ENCODE measurements around the gene SMCO2. TPM values are rescaled to one million over a fixed set of nuclear protein-coding genes. Genes with fewer than 3 reads are reported as not detected.
A peak's percentile ranks its signal among the peaks of the same experiment; 100 is the strongest.

Gene SMCO2
- total and polyA plus RNA-seq, 4 experiments from 2014 or later: not detected

DNA sequence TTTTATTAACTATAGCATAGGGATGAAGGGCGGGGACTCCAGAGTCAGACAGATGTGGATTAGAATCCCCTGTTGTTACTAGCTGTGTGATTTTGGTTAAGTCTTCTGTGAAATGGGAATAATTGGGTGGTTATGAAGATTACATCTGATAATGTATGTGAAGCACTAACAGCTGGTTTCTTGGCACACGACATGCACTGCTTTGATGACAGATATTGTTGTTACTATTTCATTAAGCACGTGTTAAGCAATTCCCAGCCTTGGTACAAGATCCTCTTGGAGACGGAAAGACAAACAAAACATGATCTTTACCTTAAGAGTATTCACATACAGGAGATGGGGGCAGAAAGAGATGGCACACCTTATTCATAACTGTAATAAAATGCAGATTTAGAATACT is 85.4 kb downstream of the SMCO2 start:
- Mint-ChIP-seq H3K36me3 (no peaks in the 10 kb centered on the region), H3K4me1 (peaks cover 14 to 20% (median 17%) of the 10 kb centered on the region in 4 donors), H3K9me3 (no peaks in the 10 kb centered on the region), H3K27ac (no peak overlapping the region), H3K27me3 (no peaks in the 10 kb centered on the region), H3K4me3 (no peak overlapping the region)
- POLR2A ChIA-PET (ENCODE audit: partially characterized antibody): no interaction called here
- intact Hi-C loops (cut with micrococcal nuclease): no loop called here
- no peaks in the 10 kb centered on the region for H3K36me3 ChIP-seq (ENCODE audit: insufficient read depth, low read length)
- H3K27me3 ChIP-seq (ENCODE audit: insufficient read depth, low read length): no peaks in the 10 kb centered on the region
- DNase-seq: no peak
- peaks cover 14% of the 10 kb centered on the region for H3K4me1 ChIP-seq (ENCODE audit: insufficient read depth, low read length)
- no peak overlapping the region for H3K4me3 ChIP-seq (ENCODE audit: low read length in 2 of 2)
- H3K27ac ChIP-seq (ENCODE audit: low read depth, low read length): no peak overlapping the region
- H3K9me3 ChIP-seq (ENCODE audit: control insufficient read depth in 1 of 2, low read length in 2 of 2): no peaks in the 10 kb centered on the region
- CTCF ChIA-PET (ENCODE audit: partially characterized antibody): no interaction called here

DNA sequence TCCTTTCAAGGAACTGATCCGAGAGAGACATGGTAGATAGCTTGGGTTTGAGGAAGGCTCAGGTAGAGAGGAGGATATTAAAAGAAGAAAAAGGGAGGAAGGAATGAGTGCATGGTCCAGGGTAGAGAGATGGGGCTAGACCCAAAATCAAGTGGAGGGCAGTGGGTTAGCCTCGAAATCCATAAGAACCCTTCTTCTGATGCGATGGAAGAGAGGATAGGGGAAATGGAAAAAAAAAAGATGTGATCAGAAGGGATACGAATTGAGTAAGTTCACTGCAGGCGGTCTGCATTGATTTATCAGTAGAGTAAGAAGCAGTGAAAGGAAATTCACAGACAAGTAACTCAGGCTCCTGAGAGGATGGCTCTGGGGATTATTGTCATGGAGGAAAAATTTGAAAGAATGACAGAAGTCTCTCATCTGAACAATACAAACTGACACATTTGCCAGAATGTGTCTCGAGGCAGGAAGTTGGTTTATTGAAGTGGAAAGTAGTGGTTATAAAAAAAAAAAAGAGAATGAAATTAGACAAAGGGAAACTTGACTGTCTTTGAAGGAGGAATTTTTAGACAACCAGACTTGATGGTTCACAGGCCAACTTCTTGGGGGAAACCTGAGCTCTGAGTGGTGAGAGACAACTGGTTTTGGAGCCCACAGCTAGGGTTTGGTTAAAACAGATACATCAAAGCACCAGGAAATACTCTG is 87.7 kb downstream of the SMCO2 start:
- ChIA-PET CTCF (ENCODE audit: partially characterized antibody) (interaction anchor here (1.0 kb wide), 1 partner anchor 100 kb away, joined by 3 read pairs; no protein-coding TSS in a partner anchor), POLR2A (ENCODE audit: partially characterized antibody) (no interaction called here)
- Histone ChIP-seq H3K27ac (ENCODE audit: low read depth, low read length) (no peak overlapping the region), H3K9me3 (ENCODE audit: control insufficient read depth in 1 of 2, low read length in 2 of 2) (no peaks in the 10 kb centered on the region), H3K27me3 (ENCODE audit: insufficient read depth, low read length) (no peaks in the 10 kb centered on the region), H3K4me3 (ENCODE audit: low read length in 2 of 2) (no peak overlapping the region), H3K4me1 (ENCODE audit: insufficient read depth, low read length) (peaks cover 14% of the 10 kb centered on the region), H3K36me3 (ENCODE audit: insufficient read depth, low read length) (no peaks in the 10 kb centered on the region)
- intact Hi-C loops (cut with micrococcal nuclease): loop anchor here (1.0 kb wide), 1 partner anchor 10 kb away; the partner anchor contains the start of gene PPFIBP1
- H3K4me3 Mint-ChIP-seq: peak overlapping the region in 5 of 8 donors; percentile 5 to 45 (median 30)
- no peaks in the 10 kb centered on the region for H3K9me3 Mint-ChIP-seq
- H3K27ac Mint-ChIP-seq: peak overlapping the region in 5 of 7 donors; percentile 42 to 58 (median 45)
- peak in 3 of 5 donors; percentile 16 to 37 (median 29) for DNase-seq
- no peaks in the 10 kb centered on the region for H3K27me3 Mint-ChIP-seq
- H3K4me1 Mint-ChIP-seq: peaks cover 14 to 20% (median 17%) of the 10 kb centered on the region in 4 donors
- no peaks in the 10 kb centered on the region for H3K36me3 Mint-ChIP-seq

DNA sequence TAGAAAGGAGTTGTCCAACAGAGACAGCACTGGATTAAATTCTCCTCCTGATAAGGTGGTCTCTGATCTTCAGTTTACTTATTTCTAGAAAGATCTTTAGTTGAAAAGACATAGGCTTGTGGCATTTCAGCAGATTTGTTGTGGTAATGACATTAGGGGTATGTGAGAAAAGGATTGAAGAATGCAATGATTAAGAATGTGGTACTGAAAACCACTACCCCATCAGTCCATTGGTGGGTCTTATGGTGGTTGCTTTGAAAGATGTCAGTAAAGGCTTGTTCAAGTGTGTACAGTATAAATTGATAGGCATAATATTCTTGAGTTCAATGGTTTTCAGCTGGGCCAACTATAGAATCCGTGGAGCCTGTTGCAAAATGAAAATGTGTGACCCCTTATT is 88.2 kb downstream of the SMCO2 start:
- CTCF ChIA-PET (ENCODE audit: partially characterized antibody): interaction anchor here (1.0 kb wide), 1 partner anchor 101 kb away, joined by 3 read pairs; no protein-coding TSS in a partner anchor
- H3K4me1 Mint-ChIP-seq: peaks cover 14 to 20% (median 17%) of the 10 kb centered on the region in 4 donors
- no peak for DNase-seq
- H3K36me3 Mint-ChIP-seq: no peaks in the 10 kb centered on the region
- H3K27me3 Mint-ChIP-seq: no peaks in the 10 kb centered on the region
- H3K4me3 ChIP-seq (ENCODE audit: low read length in 2 of 2): no peak overlapping the region
- H3K27ac Mint-ChIP-seq: peak overlapping the region in 4 of 7 donors; percentile 37 to 58 (median 47)
- intact Hi-C loops (cut with micrococcal nuclease): loop anchor here (1.0 kb wide), 1 partner anchor 10 kb away; the partner anchor contains the start of gene PPFIBP1
- H3K36me3 ChIP-seq (ENCODE audit: insufficient read depth, low read length): no peaks in the 10 kb centered on the region
- no peaks in the 10 kb centered on the region for H3K27me3 ChIP-seq (ENCODE audit: insufficient read depth, low read length)
- peak overlapping the region in 3 of 8 donors; percentile 11 to 30 (median 12) for H3K4me3 Mint-ChIP-seq
- peaks cover 14% of the 10 kb centered on the region for H3K4me1 ChIP-seq (ENCODE audit: insufficient read depth, low read length)
- POLR2A ChIA-PET (ENCODE audit: partially characterized antibody): no interaction called here
- no peak overlapping the region for H3K27ac ChIP-seq (ENCODE audit: low read depth, low read length)
- H3K9me3 Mint-ChIP-seq: no peaks in the 10 kb centered on the region
- H3K9me3 ChIP-seq (ENCODE audit: control insufficient read depth in 1 of 2, low read length in 2 of 2): no peaks in the 10 kb centered on the region

- H3K4me1 ChIP-seq (ENCODE audit: insufficient read depth, low read length): peaks cover 14% of the 10 kb centered on the region
- H3K27me3 Mint-ChIP-seq: no peaks in the 10 kb centered on the region
- no peak for DNase-seq
- no peaks in the 10 kb centered on the region for H3K9me3 Mint-ChIP-seq
- ChIA-PET CTCF (ENCODE audit: partially characterized antibody) (interaction anchor here (1.0 kb wide), 1 partner anchor 101 kb away, joined by 3 read pairs; no protein-coding TSS in a partner anchor), POLR2A (ENCODE audit: partially characterized antibody) (no interaction called here)
- no peak overlapping the region for H3K4me3 Mint-ChIP-seq
- H3K36me3 Mint-ChIP-seq: no peaks in the 10 kb centered on the region
- intact Hi-C loops (cut with micrococcal nuclease): no loop called here
- no peak overlapping the region for H3K4me3 ChIP-seq (ENCODE audit: low read length in 2 of 2)
- H3K4me1 Mint-ChIP-seq: peaks cover 14 to 20% (median 17%) of the 10 kb centered on the region in 4 donors
- H3K36me3 ChIP-seq (ENCODE audit: insufficient read depth, low read length): no peaks in the 10 kb centered on the region
- no peak overlapping the region for H3K27ac Mint-ChIP-seq
- H3K27ac ChIP-seq (ENCODE audit: low read depth, low read length): no peak overlapping the region
- no peaks in the 10 kb centered on the region for H3K9me3 ChIP-seq (ENCODE audit: control insufficient read depth in 1 of 2, low read length in 2 of 2)
- H3K27me3 ChIP-seq (ENCODE audit: insufficient read depth, low read length): no peaks in the 10 kb centered on the region
Observed at GRCh38 chr12:27535318-27535717, 88.8 kb downstream of the SMCO2 start.

- Histone ChIP-seq H3K9me3 (ENCODE audit: control insufficient read depth in 1 of 2, low read length in 2 of 2) (no peaks in the 10 kb centered on the region), H3K27ac (ENCODE audit: low read depth, low read length) (no peak overlapping the region), H3K27me3 (ENCODE audit: insufficient read depth, low read length) (no peaks in the 10 kb centered on the region), H3K36me3 (ENCODE audit: insufficient read depth, low read length) (no peaks in the 10 kb centered on the region), H3K4me1 (ENCODE audit: insufficient read depth, low read length) (peaks cover 14% of the 10 kb centered on the region), H3K4me3 (ENCODE audit: low read length in 2 of 2) (no peak overlapping the region)
- H3K27ac Mint-ChIP-seq: no peak overlapping the region
- ChIA-PET CTCF (ENCODE audit: partially characterized antibody) (no interaction called here), POLR2A (ENCODE audit: partially characterized antibody) (no interaction called here)
- intact Hi-C loops (cut with micrococcal nuclease): no loop called here
- DNase-seq: no peak
- peaks cover 14 to 18% (median 17%) of the 10 kb centered on the region in 4 donors for H3K4me1 Mint-ChIP-seq
- no peak overlapping the region for H3K4me3 Mint-ChIP-seq
- H3K9me3 Mint-ChIP-seq: no peaks in the 10 kb centered on the region
- peaks cover 0 to 6% of the 10 kb centered on the region in 2 donors for H3K27me3 Mint-ChIP-seq
- no peaks in the 10 kb centered on the region for H3K36me3 Mint-ChIP-seq
Observed at GRCh38 chr12:27537855-27538675, 91.5 kb downstream of the SMCO2 start.

DNA sequence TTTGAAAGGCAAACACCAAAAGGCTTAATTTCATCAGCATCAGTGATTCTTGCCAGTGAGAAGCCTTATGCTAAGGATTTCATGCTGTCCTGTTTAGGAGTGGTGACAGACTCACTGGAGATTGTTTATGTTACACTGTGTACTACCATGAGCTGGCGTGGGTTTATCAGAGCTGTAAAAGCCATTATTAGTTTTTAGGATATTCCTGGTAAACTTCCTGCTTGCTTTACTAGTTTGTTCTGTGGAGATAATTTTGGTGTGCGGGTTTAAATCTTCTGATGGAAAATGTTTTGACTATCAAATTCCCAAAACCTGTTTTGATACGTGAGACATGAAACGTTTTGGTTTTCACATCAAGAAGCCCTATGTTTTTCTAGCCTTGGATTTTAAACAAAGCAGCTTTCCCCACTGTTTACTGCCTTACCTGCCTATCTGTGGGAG is 92.7 kb downstream of the SMCO2 start:
- CTCF ChIA-PET (ENCODE audit: partially characterized antibody): no interaction called here

More for the DNA sequence above, 92.7 kb downstream of the SMCO2 start:
- no peaks in the 10 kb centered on the region for H3K9me3 Mint-ChIP-seq
- H3K4me1 Mint-ChIP-seq: peaks cover 7 to 10% (median 8%) of the 10 kb centered on the region in 4 donors
- POLR2A ChIA-PET (ENCODE audit: partially characterized antibody): no interaction called here
- Histone ChIP-seq H3K27me3 (ENCODE audit: insufficient read depth, low read length) (no peaks in the 10 kb centered on the region), H3K27ac (ENCODE audit: low read depth, low read length) (no peak overlapping the region), H3K4me3 (ENCODE audit: low read length in 2 of 2) (no peak overlapping the region), H3K36me3 (ENCODE audit: insufficient read depth, low read length) (no peaks in the 10 kb centered on the region), H3K4me1 (ENCODE audit: insufficient read depth, low read length) (peaks cover 9% of the 10 kb centered on the region), H3K9me3 (ENCODE audit: control insufficient read depth in 1 of 2, low read length in 2 of 2) (no peaks in the 10 kb centered on the region)
- intact Hi-C loops (cut with micrococcal nuclease): no loop called here
- DNase-seq: no peak
- no peak overlapping the region for H3K4me3 Mint-ChIP-seq
- peaks cover 0 to 7% of the 10 kb centered on the region in 2 donors for H3K27me3 Mint-ChIP-seq
- H3K36me3 Mint-ChIP-seq: no peaks in the 10 kb centered on the region
- no peak overlapping the region for H3K27ac Mint-ChIP-seq

Data from CD4-positive, alpha-beta memory T cell (primary cell).